SJCRH30 (cell line): ENCODE measurements around the gene TSPAN31. TPM values are rescaled to one million over a fixed set of nuclear protein-coding genes. Genes with fewer than 3 reads are reported as not detected.
A peak's percentile ranks its signal among the peaks of the same experiment; 100 is the strongest.

ENCODE experiments used
- DNase-seq, 2 experiments: peaks; one replicate each; pipeline ENCODE4 v3.0.0-alpha.2; 2015 to 2020
- H3K27ac ChIP-seq: fragments of 250-450 bp; sonication (Bioruptor Pico); 2 replicates; pipeline ENCODE4 v1.5.1; 2020; ENCODE audit warnings: mild to moderate bottlenecking, moderate library complexity
- H3K27me3 ChIP-seq: fragments of 250-450 bp; sonication (Bioruptor Pico); 2 replicates; pipeline ENCODE4 v1.5.1; 2020; ENCODE audit warnings: mild to moderate bottlenecking, moderate library complexity
- H3K36me3 ChIP-seq: fragments of 250-450 bp; sonication (Bioruptor Pico); 2 replicates; pipeline ENCODE4 v1.5.1; 2020; ENCODE audit warnings: mild to moderate bottlenecking, moderate library complexity
- H3K4me1 ChIP-seq: fragments of 250-450 bp; sonication (Bioruptor Pico); 2 replicates; pipeline ENCODE4 v1.5.1; 2020; ENCODE audit warnings: mild to moderate bottlenecking, moderate library complexity
- H3K4me3 ChIP-seq: fragments of 250-450 bp; sonication (Bioruptor Pico); 2 replicates; pipeline ENCODE4 v1.5.1; 2020; ENCODE audit warnings: mild to moderate bottlenecking, moderate library complexity
- H3K9me3 ChIP-seq: fragments of 250-450 bp; sonication (Bioruptor Pico); replicated peaks from 2 replicates; pipeline ENCODE4 v1.5.1; 2020; ENCODE audit warnings: mild to moderate bottlenecking, moderate library complexity
- total RNA-seq: library from RNA; depleted of rRNA; stranded (reverse); fragments of >200 nt; shearing (Covaris generic); gene quantifications from 2 replicates; pipeline ENCODE4 v1.2.3, GENCODE V29; 2014

The TSPAN31 gene
- total RNA-seq, 1 experiment from 2014 or later: 318 TPM

GRCh38 chr12:57737467-57738460, 7.1 kb upstream of the TSPAN31 start:
- H3K36me3 ChIP-seq: no peaks in the 10 kb centered on the region
- peak; percentile 96 to 98 for DNase-seq
- no peak overlapping the region for H3K27ac ChIP-seq
- no peaks in the 10 kb centered on the region for H3K9me3 ChIP-seq
- peak overlapping the region; percentile 46 for H3K4me3 ChIP-seq
- peaks cover 37% of the 10 kb centered on the region for H3K4me1 ChIP-seq
- peaks cover 55% of the 10 kb centered on the region for H3K27me3 ChIP-seq

DNA sequence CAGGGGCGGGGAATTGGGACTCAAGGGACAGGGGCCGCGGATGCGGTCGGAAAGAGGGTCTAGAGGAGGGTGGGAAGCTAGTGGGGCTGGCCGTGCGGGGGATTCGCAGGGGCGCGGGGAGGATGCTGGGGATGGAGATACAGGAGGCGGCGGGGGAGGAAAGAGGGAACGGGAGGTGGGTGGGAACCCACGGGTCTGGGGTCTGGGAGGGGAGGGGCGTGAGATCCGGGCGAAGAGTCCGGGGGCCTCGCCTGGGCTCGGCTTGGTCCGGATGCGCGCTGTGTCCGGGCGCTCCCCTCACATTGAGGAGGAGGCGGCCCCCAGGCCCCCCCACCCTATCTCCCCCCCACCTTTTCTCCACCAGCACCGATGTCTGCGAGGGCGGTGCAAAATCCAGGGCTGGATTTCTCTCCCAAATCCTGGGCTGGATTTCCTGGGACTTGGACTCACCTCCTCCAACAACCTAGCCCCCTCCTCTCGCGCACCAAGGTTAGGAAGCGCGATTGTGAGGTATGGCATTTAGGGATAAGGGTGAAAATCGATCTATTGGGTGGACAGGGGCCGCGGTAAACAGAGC, 6.1 kb upstream of the TSPAN31 start, which contains the start of gene AGAP2:
Gene AGAP2, minus strand, starts transcription at position 82 of the 577 bp plus-strand sequence. CDS start 496 bp downstream, outside the sequence.
- DNase-seq: peak; percentile 98 to 100
- H3K27ac ChIP-seq: no peak within 1 kb of the TSS
- H3K9me3 ChIP-seq: no peaks in the 10 kb centered on the region
- H3K36me3 ChIP-seq: no peaks in the 10 kb centered on the region
- peak within 1 kb of the TSS; percentile 46 for H3K4me3 ChIP-seq
- peaks cover 39% of the 10 kb centered on the region for H3K4me1 ChIP-seq
- peaks cover 61% of the 10 kb centered on the region for H3K27me3 ChIP-seq

GRCh38 chr12:57739387-57739786, 5.5 kb upstream of the TSPAN31 start:
- Histone ChIP-seq H3K9me3 (no peaks in the 10 kb centered on the region), H3K27me3 (peaks cover 61% of the 10 kb centered on the region), H3K27ac (no peak overlapping the region), H3K4me3 (no peak overlapping the region), H3K4me1 (peaks cover 42% of the 10 kb centered on the region), H3K36me3 (no peaks in the 10 kb centered on the region)
- peak in 1 of 2 experiments; percentile 83 for DNase-seq

DNA sequence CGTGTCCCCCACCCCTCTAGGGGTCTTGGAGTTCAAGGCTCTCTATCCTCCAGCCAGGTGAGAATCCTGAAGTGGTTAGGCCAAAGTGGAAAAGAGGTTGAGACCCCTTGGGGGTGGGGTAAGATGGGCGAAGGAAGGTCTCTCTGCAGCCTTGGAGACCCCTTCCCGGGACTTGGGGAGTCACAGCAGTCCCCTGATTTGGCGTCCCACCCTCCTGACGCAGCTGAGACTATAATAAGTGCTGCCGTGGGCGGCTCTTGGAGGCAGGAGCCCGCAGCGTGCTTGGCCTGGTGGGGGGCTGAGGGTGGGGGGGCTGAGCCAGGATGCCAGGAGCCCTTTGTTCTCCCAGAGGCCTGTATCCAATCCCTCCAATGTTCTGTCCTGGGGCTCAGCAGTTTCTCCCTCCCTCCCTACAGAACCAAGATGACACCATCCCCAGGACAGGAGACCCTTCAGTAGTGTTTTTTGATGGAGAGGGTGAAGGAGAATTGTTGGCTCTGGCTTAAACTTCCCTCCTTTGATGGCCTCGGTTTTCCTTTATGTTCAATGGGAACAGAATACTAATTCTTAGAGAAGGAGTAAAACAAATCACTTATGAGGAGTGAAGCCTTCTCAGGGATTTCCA, 4.8 kb upstream of the TSPAN31 start:
- Histone ChIP-seq H3K9me3 (no peaks in the 10 kb centered on the region), H3K27me3 (peaks cover 61% of the 10 kb centered on the region), H3K4me3 (no peak overlapping the region), H3K4me1 (peaks cover 35% of the 10 kb centered on the region), H3K36me3 (no peaks in the 10 kb centered on the region), H3K27ac (no peak overlapping the region)
- DNase-seq: no peak

GRCh38 chr12:57740656-57741412, 4.0 kb upstream of the TSPAN31 start:
- H3K9me3 ChIP-seq: no peaks in the 10 kb centered on the region
- H3K36me3 ChIP-seq: peaks cover 3% of the 10 kb centered on the region
- peaks cover 61% of the 10 kb centered on the region for H3K27me3 ChIP-seq
- peaks cover 32% of the 10 kb centered on the region for H3K4me1 ChIP-seq
- H3K4me3 ChIP-seq: no peak overlapping the region
- H3K27ac ChIP-seq: no peak overlapping the region
- peak; percentile 80 to 82 for DNase-seq

- peaks cover 61% of the 10 kb centered on the region for H3K27me3 ChIP-seq
- H3K9me3 ChIP-seq: no peaks in the 10 kb centered on the region
- H3K36me3 ChIP-seq: peaks cover 9% of the 10 kb centered on the region
- DNase-seq: no peak
- peaks cover 34% of the 10 kb centered on the region for H3K4me1 ChIP-seq
- H3K27ac ChIP-seq: no peak overlapping the region
- H3K4me3 ChIP-seq: no peak overlapping the region
These were observed 3.4 kb upstream of the TSPAN31 start for GRCh38 chr12:57741413-57741789.

GRCh38 chr12:57741844-57742738, 2.7 kb upstream of the TSPAN31 start:
- Histone ChIP-seq H3K4me3 (no peak overlapping the region), H3K27me3 (peaks cover 54% of the 10 kb centered on the region), H3K27ac (no peak overlapping the region), H3K9me3 (no peaks in the 10 kb centered on the region), H3K4me1 (peaks cover 28% of the 10 kb centered on the region), H3K36me3 (peaks cover 16% of the 10 kb centered on the region)
- DNase-seq: peak; percentile 89

- peaks cover 45% of the 10 kb centered on the region for H3K27me3 ChIP-seq
- H3K4me3 ChIP-seq: peak overlapping the region; percentile 64
- H3K27ac ChIP-seq: no peak overlapping the region
- no peak for DNase-seq
- peaks cover 24% of the 10 kb centered on the region for H3K4me1 ChIP-seq
- peaks cover 32% of the 10 kb centered on the region for H3K36me3 ChIP-seq
- no peaks in the 10 kb centered on the region for H3K9me3 ChIP-seq
These were observed 1.1 kb upstream of the TSPAN31 start for GRCh38 chr12:57743769-57744168.

DNA sequence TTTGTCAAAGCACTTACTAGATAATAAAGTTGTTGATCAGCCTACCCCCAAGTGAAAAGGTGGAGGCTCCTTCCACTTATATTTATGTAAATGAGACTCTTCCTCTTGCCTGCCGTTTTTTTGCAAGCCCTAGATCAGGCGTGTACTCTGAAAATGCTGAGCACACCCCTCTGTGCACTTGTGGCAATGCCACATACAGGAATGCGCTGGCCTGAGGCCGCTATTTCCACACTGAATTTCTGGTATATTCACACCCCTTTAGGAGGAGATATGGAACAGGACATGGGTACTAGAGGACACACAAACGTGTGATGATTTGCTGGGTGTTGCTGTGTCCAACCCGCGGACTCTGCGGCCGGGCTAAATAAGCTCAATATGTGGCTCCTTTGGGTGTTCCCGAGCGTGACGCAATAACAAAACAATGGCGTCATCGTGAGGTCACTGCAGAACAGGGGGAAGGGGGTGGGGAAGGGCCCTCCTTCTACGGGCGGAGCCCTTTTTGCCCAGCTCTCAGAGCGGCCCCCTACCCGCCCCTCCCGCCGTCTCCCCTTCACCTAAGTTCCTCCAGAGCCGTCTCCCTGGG, 554 bp upstream of the TSPAN31 start:
- DNase-seq: no peak
- Histone ChIP-seq H3K4me3 (peak overlapping the region; percentile 64), H3K36me3 (peaks cover 38% of the 10 kb centered on the region), H3K27me3 (peaks cover 41% of the 10 kb centered on the region), H3K27ac (peak overlapping the region; percentile 89), H3K4me1 (peaks cover 20% of the 10 kb centered on the region), H3K9me3 (no peaks in the 10 kb centered on the region)

GRCh38 chr12:57745485-57745881, 644 bp downstream of the TSPAN31 start:
- Histone ChIP-seq H3K27me3 (peaks cover 29% of the 10 kb centered on the region), H3K4me3 (peak overlapping the region; percentile 64), H3K27ac (peak overlapping the region; percentile 89), H3K4me1 (peaks cover 20% of the 10 kb centered on the region), H3K36me3 (peaks cover 50% of the 10 kb centered on the region), H3K9me3 (no peaks in the 10 kb centered on the region)
- no peak for DNase-seq

- Histone ChIP-seq H3K9me3 (no peaks in the 10 kb centered on the region), H3K27me3 (peaks cover 23% of the 10 kb centered on the region), H3K4me3 (peak overlapping the region; percentile 64; the same call in 1 of the 2 replicates), H3K4me1 (peaks cover 25% of the 10 kb centered on the region), H3K27ac (no peak overlapping the region; the same call in 1 of the 2 replicates), H3K36me3 (peaks cover 55% of the 10 kb centered on the region)
- DNase-seq: peak in 1 of 2 experiments; percentile 80
These were observed 1.2 kb downstream of the TSPAN31 start for GRCh38 chr12:57746025-57746424.

- Histone ChIP-seq H3K4me3 (no peak overlapping the region), H3K27me3 (peaks cover 1% of the 10 kb centered on the region), H3K36me3 (peaks cover 62% of the 10 kb centered on the region)
These were observed 4.2 kb downstream of the TSPAN31 start for GRCh38 chr12:57749061-57749460.

More at GRCh38 chr12:57749061-57749460, 4.2 kb downstream of the TSPAN31 start:
- DNase-seq: peak in 1 of 2 experiments; percentile 79
- peaks cover 30% of the 10 kb centered on the region for H3K4me1 ChIP-seq
- H3K27ac ChIP-seq: no peak overlapping the region
- H3K9me3 ChIP-seq: no peaks in the 10 kb centered on the region
